Astrocyte (in vitro differentiated cells and primary cell): ENCODE measurements around the gene UBTD1.

Source experiments
- CTCF ChIP-seq: IDR thresholded peaks from 2 replicates; pipeline ENCODE4 v1.5.1; 2011; ENCODE audit warnings: low read depth, mild to moderate bottlenecking, inconsistent platforms, low read length, moderate library complexity; ENCODE audit not compliant: insufficient read depth
- EZH2 ChIP-seq: IDR thresholded peaks from 2 replicates; pipeline ENCODE4 v1.6.1; 2012; ENCODE audit warnings: mild to moderate bottlenecking, low read length, inconsistent platforms; ENCODE audit not compliant: insufficient read depth

GRCh38 chr10:97572214-97572989 is 73.7 kb downstream of the UBTD1 start, which contains the start of gene ANKRD2:
- TF ChIP-seq CTCF, result peak; percentile 86
- TF ChIP-seq EZH2, result no peak
